Transverse colon (tissue), 4 donors: ENCODE measurements around the gene NCK1. TPM values are rescaled to one million over a fixed set of nuclear protein-coding genes. Genes with fewer than 3 reads are reported as not detected.

ENCODE experiments used
- DNase-seq: peaks from one replicate; pipeline ENCODE4 v3.0.0-alpha.2; 2019
- H3K27ac ChIP-seq, 4 donors: fragments of 200-600 bp; sonication (generic); 2 replicates each; pipeline ENCODE4 v1.5.1; 2016 to 2018; ENCODE audit warnings: inconsistent platforms in 4 of 4
- H3K27me3 ChIP-seq: fragments of 200-600 bp; sonication (generic); 2 replicates; pipeline ENCODE4 v1.5.1; 2017; ENCODE audit warnings: inconsistent platforms
- H3K36me3 ChIP-seq, 4 donors: fragments of 200-600 bp; sonication (generic); 2 replicates each; pipeline ENCODE4 v1.5.1; 2017 to 2019; ENCODE audit warnings: inconsistent platforms in 4 of 4
- H3K4me1 ChIP-seq, 4 donors: fragments of 200-600 bp; sonication (generic); 2 replicates each; pipeline ENCODE4 v1.5.1; 2017 to 2020; ENCODE audit warnings: inconsistent platforms in 4 of 4
- H3K4me3 ChIP-seq, 4 donors: fragments of 200-600 bp; sonication (generic); 1 replicate in 1 of 4; 2 replicates in 3 of 4; pipeline versions ENCODE4 v1.5.1 to v1.6.1; 2017 to 2019; ENCODE audit warnings: inconsistent platforms in 4 of 4
- H3K9me3 ChIP-seq, 2 donors: fragments of 200-600 bp; sonication (generic); 2 replicates each; pipeline ENCODE4 v1.5.1; 2017 to 2019; ENCODE audit warnings: inconsistent platforms in 2 of 2
- CTCF ChIP-seq, 5 experiments: fragments of 200-600 bp in 3 of 5; fragments of 450-650 bp in 2 of 5; sonication (generic) in 3 of 5; IDR thresholded peaks; 1 replicate in 2 of 5; 2 replicates in 3 of 5; pipeline ENCODE4 v1.5.1; 2016 to 2017; ENCODE audit warnings: antibody characterized with exemption in 5 of 5, inconsistent platforms in 3 of 5, mild to moderate bottlenecking in 2 of 5, moderate library complexity in 1 of 5
- EP300 ChIP-seq: sonication (generic); formaldehyde crosslinking; IDR thresholded peaks from one replicate; pipeline ENCODE4 v1.6.1; 2017; ENCODE audit warnings: antibody characterized with exemption, low read depth
- POLR2A ChIP-seq: fragments of 450-650 bp; IDR thresholded peaks from one replicate; pipeline ENCODE4 v1.6.1; 2016; ENCODE audit warnings: antibody characterized with exemption, mild to moderate bottlenecking, moderate library complexity
- POLR2AphosphoS5 ChIP-seq, 3 donors: sonication (generic); formaldehyde crosslinking; IDR thresholded peaks; one replicate each; pipeline ENCODE4 v1.6.1; 2016; ENCODE audit warnings: antibody characterized with exemption in 3 of 3
- WGBS, 2 donors: methylation state at CpG; one replicate each; pipeline ENCODE4 v1.1.5; 2018; ENCODE audit warnings: low coverage in 1 of 2; 5-methylcytosine and 5-hydroxymethylcytosine counted together
- in situ Hi-C, 4 donors: fragments of 200-750 bp; cut with MboI; loops; one replicate each; pipeline versions ENCODE4 v1.15.0 to v1.15.1; 2017; ENCODE audit warnings: low sequenced_read_pairs in 3 of 4, low pct_ligation_motif_present in 1 of 4, low pct_unique_long_range_greater_than_20kb in 1 of 4
- intact Hi-C: fragments of 100-400 bp; cut with DNase I; formaldehyde crosslinking; loops from one replicate; pipeline ENCODE4 v1.15.1; 2023; ENCODE audit warnings: low total_unique reads
- total RNA-seq, 4 donors: library from RNA; depleted of rRNA; stranded (reverse); fragments of >200 nt; gene quantifications; one replicate each; pipeline ENCODE4 v1.1.0, GENCODE V29; 2016

NCK1 gene
- total RNA-seq, 4 donors from 2014 or later = 0.80 to 71.4 (median 45.2) TPM

DNA sequence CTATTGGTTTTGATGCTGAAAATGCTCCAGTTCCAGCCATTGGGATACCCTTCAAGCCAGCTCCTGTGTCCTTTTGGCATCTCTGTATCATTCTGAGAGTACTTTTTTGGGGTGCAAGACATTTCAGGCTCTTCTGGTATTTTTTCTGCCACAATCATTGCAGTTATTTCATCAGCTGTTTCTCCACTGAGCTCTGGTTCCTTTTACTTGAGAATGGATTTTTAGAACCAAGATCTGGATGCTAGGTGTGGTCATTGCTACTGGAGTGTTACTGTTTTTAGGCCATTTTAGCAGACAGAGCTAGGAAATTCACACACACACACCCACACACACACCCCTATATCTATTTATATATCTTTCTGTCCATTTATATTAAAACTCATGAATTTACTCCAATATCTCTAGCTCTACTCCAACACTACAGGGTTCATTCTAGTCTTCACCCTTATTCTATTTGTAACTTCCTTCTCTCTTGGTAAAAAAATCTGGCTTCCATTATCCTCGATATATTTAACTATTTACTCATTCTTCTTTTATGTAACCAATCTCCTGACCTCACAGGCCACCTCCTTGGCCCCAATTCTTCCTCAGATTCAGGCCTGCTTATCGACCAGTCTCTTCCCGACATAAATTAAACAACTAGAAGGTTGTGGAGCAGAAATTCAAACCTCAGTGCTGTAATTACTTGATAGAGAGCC lies 26.0 kb upstream of the NCK1 start:
- 34 to 53% methylated on average over 3 of the region's 3 CpGs for WGBS, 2 donors

GRCh38 chr3:136836511-136837156 lies 25.4 kb upstream of the NCK1 start:
- in situ Hi-C loops = no loop called here
- no peak for TF ChIP-seq POLR2A
- no peak for TF ChIP-seq EP300
- TF ChIP-seq POLR2AphosphoS5 (IDR thresholded peaks at IDR 0.05) = no peak
- TF ChIP-seq CTCF (IDR thresholded peaks at IDR 0.05) = no peak
- H3K27me3 ChIP-seq = no peaks in the 10 kb centered on the region
- peaks cover 0 to 28% (median 3%) of the 10 kb centered on the region in 4 donors for H3K4me1 ChIP-seq
- H3K36me3 ChIP-seq = no peaks in the 10 kb centered on the region
- no peaks in the 10 kb centered on the region for H3K9me3 ChIP-seq
- no peak for DNase-seq
- intact Hi-C loops = no loop called here
- H3K27ac ChIP-seq = peak overlapping the region in 2 of 4 donors; percentile 4 to 7
- no peak overlapping the region for H3K4me3 ChIP-seq

More for the DNA sequence above, 26.0 kb upstream of the NCK1 start:
- TF ChIP-seq POLR2AphosphoS5 (IDR thresholded peaks at IDR 0.05) (no peak), POLR2A (no peak), CTCF (IDR thresholded peaks at IDR 0.05) (no peak), EP300 (no peak)
- Histone ChIP-seq H3K27ac (peak overlapping the region in 2 of 4 donors; percentile 4 to 7), H3K27me3 (no peaks in the 10 kb centered on the region), H3K4me1 (peaks cover 0 to 28% (median 3%) of the 10 kb centered on the region in 4 donors), H3K4me3 (no peak overlapping the region), H3K36me3 (no peaks in the 10 kb centered on the region), H3K9me3 (no peaks in the 10 kb centered on the region)
- in situ Hi-C loops = no loop called here
- intact Hi-C loops = no loop called here
- no peak for DNase-seq

- in situ Hi-C loops = no loop called here
- no peaks in the 10 kb centered on the region for H3K9me3 ChIP-seq
- H3K36me3 ChIP-seq = no peaks in the 10 kb centered on the region
- H3K4me3 ChIP-seq = no peak overlapping the region
- no peak overlapping the region for H3K27ac ChIP-seq
- TF ChIP-seq POLR2A (no peak), POLR2AphosphoS5 (IDR thresholded peaks at IDR 0.05) (no peak), CTCF (IDR thresholded peaks at IDR 0.05) (no peak), EP300 (no peak)
- no peaks in the 10 kb centered on the region for H3K27me3 ChIP-seq
- intact Hi-C loops = no loop called here
- DNase-seq = no peak
- 54 to 67% methylated on average over 1 of the region's 1 CpG for WGBS, 2 donors
- peaks cover 0 to 28% (median 3%) of the 10 kb centered on the region in 4 donors for H3K4me1 ChIP-seq
Observed at GRCh38 chr3:136838641-136839555, 23.1 kb upstream of the NCK1 start.

DNA sequence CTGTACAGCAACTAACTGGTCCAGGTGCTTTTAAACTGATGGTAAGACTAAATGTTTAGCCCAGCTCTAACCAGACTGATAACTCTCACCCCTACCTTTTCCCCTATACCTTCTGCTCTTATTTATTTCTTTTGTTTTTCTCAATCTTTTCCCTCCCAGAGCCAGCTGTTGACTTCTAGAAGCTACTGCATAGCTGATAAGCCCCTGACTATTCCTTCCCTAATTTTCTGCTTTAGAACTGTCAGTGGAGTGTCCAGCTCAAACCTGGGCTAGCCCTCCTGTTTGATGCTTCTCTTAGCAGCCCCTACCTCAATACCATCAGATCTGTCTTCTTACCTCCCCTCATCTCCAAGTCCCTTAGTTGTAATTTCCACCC lies 22.5 kb upstream of the NCK1 start:
- DNase-seq = no peak
- in situ Hi-C loops = no loop called here
- no peaks in the 10 kb centered on the region for H3K27me3 ChIP-seq
- H3K4me1 ChIP-seq = peaks cover 0 to 28% (median 3%) of the 10 kb centered on the region in 4 donors
- no peak overlapping the region for H3K27ac ChIP-seq
- TF ChIP-seq POLR2AphosphoS5 (IDR thresholded peaks at IDR 0.05) = no peak
- no peak for TF ChIP-seq EP300
- no peak for TF ChIP-seq POLR2A
- TF ChIP-seq CTCF (IDR thresholded peaks at IDR 0.05) = no peak
- no peaks in the 10 kb centered on the region for H3K9me3 ChIP-seq
- H3K4me3 ChIP-seq = no peak overlapping the region
- H3K36me3 ChIP-seq = no peaks in the 10 kb centered on the region
- intact Hi-C loops = no loop called here
